Activated T-cell treated with anti-CD3 and anti-CD28 coated beads, Interleukin-2, amount 50 U/mL, for 4 hours (primary cell): ENCODE data around the gene HELZ. TPM values are rescaled to one million over a fixed set of nuclear protein-coding genes. Genes with fewer than 3 reads are reported as not detected.
"Not testable (repeated sequence)": the region's sequence is repeated elsewhere in the genome, so short reads cannot be mapped to it uniquely, and the experiment has no call there.

Experiments
- ATAC-seq, 2 donors: fragments of 200-7000 bp; cut with Tn5 transposase; one replicate each; pipeline ENCODE4 v1.10.0; 2021
- DNase-seq: peaks from one replicate; pipeline ENCODE4 v3.0.0-alpha.2; 2020
- H3K27me3 Mint-ChIP-seq: one replicate; pipeline ENCODE4 v1.8.0; 2021; ENCODE audit warnings: low read depth, mixed read lengths
- H3K36me3 Mint-ChIP-seq: one replicate; pipeline ENCODE4 v1.8.0; 2022; ENCODE audit warnings: mixed read lengths; ENCODE audit not compliant: insufficient read depth
- H3K4me1 Mint-ChIP-seq: one replicate; pipeline ENCODE4 v1.8.0; 2021; ENCODE audit warnings: low read depth, mixed read lengths
- H3K4me3 Mint-ChIP-seq: one replicate; pipeline ENCODE4 v1.8.0; 2021; ENCODE audit warnings: mild to moderate bottlenecking, moderate library complexity, mixed read lengths
- H3K9me3 Mint-ChIP-seq: one replicate; pipeline ENCODE4 v1.8.0; 2021; ENCODE audit warnings: mixed read lengths
- total RNA-seq, 3 donors: library from RNA; stranded (reverse); gene quantifications; one replicate each; pipeline ENCODE4 v1.2.1, GENCODE V29; 2021

HELZ gene, protein sequence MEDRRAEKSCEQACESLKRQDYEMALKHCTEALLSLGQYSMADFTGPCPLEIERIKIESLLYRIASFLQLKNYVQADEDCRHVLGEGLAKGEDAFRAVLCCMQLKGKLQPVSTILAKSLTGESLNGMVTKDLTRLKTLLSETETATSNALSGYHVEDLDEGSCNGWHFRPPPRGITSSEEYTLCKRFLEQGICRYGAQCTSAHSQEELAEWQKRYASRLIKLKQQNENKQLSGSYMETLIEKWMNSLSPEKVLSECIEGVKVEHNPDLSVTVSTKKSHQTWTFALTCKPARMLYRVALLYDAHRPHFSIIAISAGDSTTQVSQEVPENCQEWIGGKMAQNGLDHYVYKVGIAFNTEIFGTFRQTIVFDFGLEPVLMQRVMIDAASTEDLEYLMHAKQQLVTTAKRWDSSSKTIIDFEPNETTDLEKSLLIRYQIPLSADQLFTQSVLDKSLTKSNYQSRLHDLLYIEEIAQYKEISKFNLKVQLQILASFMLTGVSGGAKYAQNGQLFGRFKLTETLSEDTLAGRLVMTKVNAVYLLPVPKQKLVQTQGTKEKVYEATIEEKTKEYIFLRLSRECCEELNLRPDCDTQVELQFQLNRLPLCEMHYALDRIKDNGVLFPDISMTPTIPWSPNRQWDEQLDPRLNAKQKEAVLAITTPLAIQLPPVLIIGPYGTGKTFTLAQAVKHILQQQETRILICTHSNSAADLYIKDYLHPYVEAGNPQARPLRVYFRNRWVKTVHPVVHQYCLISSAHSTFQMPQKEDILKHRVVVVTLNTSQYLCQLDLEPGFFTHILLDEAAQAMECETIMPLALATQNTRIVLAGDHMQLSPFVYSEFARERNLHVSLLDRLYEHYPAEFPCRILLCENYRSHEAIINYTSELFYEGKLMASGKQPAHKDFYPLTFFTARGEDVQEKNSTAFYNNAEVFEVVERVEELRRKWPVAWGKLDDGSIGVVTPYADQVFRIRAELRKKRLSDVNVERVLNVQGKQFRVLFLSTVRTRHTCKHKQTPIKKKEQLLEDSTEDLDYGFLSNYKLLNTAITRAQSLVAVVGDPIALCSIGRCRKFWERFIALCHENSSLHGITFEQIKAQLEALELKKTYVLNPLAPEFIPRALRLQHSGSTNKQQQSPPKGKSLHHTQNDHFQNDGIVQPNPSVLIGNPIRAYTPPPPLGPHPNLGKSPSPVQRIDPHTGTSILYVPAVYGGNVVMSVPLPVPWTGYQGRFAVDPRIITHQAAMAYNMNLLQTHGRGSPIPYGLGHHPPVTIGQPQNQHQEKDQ (N-terminal part only)
- total RNA-seq, result 10 to 100 TPM; 41.1 to 47.2 (median 46.6) TPM

DNA sequence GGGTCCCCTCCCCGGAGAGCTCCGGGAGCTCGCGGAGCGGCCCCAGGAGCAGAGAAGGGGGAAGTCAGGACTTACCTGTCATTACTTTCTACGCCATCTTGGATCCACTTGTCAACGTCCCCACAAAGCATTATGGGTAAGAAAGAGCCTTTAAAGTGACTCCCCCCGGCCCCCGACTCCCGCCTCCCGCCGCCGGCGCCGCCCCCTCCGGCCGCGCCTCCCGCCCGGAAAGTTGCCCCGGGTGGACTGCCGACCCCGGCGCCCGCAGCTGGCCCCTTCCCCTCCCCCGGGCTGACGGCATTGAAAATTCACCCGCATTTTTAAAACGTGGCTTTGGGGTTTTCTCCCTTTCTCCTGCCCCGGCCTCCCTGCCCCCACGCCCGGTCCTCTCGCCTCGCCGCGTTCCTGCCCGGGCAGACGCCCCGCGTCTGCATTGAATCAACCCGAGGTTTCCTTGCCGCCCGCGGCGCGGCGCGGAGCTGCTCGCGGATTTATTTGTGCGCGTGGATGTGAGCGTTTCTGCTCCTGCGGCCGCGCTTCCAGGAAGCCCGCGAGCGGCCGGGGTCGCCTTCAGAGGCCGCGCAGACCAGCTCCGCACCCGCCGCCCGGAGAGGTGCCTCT is at the start of gene HELZ:
TSS of gene HELZ (minus strand) at position 124 of the 621 bp plus-strand sequence. CDS start 26,392 bp downstream, outside the sequence.
- ATAC-seq (peak; percentile 82 to 86), DNase-seq (peak; percentile 57)
- Mint-ChIP-seq H3K36me3 (peaks cover 9% of the 10 kb centered on the region), H3K9me3 (no peaks in the 10 kb centered on the region), H3K4me1 (peaks cover 50% of the 10 kb centered on the region), H3K4me3 (peak within 1 kb of the TSS; percentile 91), H3K27me3 (no peaks in the 10 kb centered on the region)

GRCh38 chr17:67293251-67294203 is 48.5 kb upstream of the HELZ start:
- H3K4me1 Mint-ChIP-seq, result no peaks in the 10 kb centered on the region

GRCh38 chr17:67290711-67291291 is 45.8 kb upstream of the HELZ start:
- Mint-ChIP-seq H3K9me3 (no peaks in the 10 kb centered on the region), H3K27me3 (no peaks in the 10 kb centered on the region), H3K4me3 (no peak overlapping the region), H3K4me1 (no peaks in the 10 kb centered on the region), H3K36me3 (no peaks in the 10 kb centered on the region)
- ATAC-seq (no peak), DNase-seq (no peak)

More at GRCh38 chr17:67293251-67294203, 48.5 kb upstream of the HELZ start:
- H3K9me3 Mint-ChIP-seq, result no peaks in the 10 kb centered on the region
- H3K4me3 Mint-ChIP-seq, result peak overlapping the region; percentile 19
- ATAC-seq (peak; percentile 95 to 97), DNase-seq (peak; percentile 61)
- no peaks in the 10 kb centered on the region for H3K27me3 Mint-ChIP-seq
- no peaks in the 10 kb centered on the region for H3K36me3 Mint-ChIP-seq

DNA sequence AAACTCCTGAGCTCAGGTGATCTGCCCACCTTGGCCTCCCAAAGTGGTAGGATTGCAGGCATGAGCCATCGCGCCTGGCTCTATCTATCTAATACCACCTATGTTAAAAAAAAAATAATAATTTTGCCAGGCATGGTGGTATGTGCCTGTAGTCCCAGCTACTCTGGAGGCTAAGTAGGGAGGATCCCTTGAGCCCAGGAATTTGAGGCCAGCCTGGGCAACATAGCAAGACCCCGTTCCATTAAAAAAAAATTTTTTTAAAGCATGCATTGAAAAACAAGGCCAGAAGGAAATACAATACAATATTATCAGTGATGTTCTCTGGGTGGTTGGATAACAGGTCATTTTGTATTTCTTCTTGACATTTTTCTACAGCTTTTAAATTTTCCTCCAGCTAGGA is 45.2 kb upstream of the HELZ start:
- Mint-ChIP-seq H3K27me3 (no peaks in the 10 kb centered on the region), H3K9me3 (no peaks in the 10 kb centered on the region), H3K4me3 (no peak overlapping the region), H3K36me3 (no peaks in the 10 kb centered on the region), H3K4me1 (no peaks in the 10 kb centered on the region)
- no peak for ATAC-seq
- no peak for DNase-seq

DNA sequence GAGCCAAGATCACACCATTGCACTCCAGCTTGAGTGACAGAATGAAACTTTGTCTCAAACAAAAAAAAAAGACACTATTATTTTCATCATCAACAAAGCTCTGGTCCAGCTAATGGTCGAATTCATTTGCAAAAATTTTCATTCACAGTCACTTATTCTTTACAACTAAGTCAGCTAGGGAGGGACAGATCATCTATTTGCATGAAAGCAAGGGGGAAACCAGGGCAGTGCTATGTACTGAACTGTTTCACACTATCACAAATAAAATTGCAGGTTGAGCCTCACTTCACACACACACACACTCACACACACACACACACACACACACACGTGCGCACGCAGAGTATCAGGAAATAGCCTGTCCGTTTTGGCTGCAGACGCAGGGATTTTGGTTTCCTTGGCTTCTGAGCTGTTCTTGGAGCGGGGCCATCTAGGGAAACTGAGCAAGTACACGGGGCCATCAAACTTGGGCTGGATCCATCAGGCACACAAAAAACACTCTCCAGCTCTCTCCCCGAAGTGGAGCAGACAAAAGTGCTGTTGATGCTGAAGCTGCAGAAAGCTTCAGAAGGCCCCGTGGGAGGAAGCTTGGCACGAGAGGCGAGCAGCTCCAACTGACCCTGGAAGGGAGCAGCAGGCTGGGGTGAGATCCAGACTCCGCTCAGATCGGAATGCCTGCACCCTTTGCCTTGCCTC is 44.3 kb upstream of the HELZ start:
- Mint-ChIP-seq H3K4me3 (no peak overlapping the region), H3K36me3 (no peaks in the 10 kb centered on the region), H3K9me3 (no peaks in the 10 kb centered on the region), H3K27me3 (no peaks in the 10 kb centered on the region), H3K4me1 (no peaks in the 10 kb centered on the region)
- ATAC-seq (no peak), DNase-seq (no peak)

- not testable (repeated sequence) for H3K4me1 Mint-ChIP-seq, H3K27me3 Mint-ChIP-seq, DNase-seq, H3K9me3 Mint-ChIP-seq, H3K36me3 Mint-ChIP-seq, ATAC-seq, H3K4me3 Mint-ChIP-seq
Measured at GRCh38 chr17:67286826-67287225, 41.8 kb upstream of the HELZ start.

DNA sequence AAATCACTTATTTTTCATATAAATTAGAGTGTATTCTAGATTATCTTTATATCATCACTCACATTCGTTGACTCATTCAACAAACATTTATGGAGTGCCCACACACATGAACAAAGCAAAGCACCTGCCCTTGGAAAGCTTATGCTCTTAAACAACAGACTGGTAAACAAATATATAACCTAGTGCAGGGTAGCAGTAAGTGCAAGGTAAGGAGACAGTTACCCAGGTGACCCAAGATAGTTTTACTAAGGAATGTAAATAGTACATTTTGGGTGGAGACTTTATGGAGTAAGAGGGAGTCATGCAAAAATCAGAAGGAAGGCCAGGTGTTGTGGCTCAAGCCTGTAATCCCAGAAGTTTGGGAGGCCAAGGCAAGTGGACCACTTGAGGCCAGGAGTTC is 40.4 kb upstream of the HELZ start:
- Mint-ChIP-seq H3K36me3 (no peaks in the 10 kb centered on the region), H3K27me3 (no peaks in the 10 kb centered on the region), H3K4me1 (no peaks in the 10 kb centered on the region), H3K9me3 (no peaks in the 10 kb centered on the region), H3K4me3 (no peak overlapping the region)
- ATAC-seq, result no peak
- no peak for DNase-seq

DNA sequence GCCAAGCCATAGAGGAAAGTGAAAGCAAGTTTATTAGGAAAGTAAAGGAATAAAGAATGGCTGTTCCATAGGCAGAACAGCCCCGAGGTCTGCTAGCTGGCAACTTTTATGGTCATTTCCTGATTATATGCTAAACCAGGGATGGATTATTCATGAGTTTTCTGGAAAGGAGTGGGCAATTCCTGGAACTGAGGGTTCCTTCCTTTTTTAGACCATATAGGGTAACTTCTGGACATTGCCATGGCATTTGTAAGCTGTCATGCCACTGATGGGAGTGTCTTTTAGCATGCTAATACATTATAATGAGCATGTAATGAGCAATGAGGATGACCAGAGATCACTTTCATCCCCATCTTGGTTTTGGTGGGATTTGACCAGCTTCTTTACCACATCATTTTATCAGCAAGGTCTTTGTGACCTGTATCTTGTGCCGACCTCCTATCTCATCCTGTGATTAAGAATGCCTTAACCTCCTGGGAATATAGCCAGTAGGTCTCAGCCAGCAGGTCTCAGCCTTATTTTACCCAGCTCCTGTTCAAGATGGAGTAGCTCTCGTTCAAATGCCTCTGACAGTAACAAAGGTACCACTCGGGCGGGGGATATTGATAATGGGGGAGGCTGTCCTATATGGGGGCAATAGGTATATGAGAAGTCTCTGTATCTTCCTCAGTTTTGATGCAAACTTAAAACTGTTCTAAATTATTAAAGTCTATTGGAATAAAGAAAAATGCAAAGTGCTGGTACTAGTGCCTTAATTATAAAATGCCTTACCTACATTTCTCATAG is 38.9 kb upstream of the HELZ start:
- no peaks in the 10 kb centered on the region for H3K36me3 Mint-ChIP-seq
- H3K27me3 Mint-ChIP-seq, result no peaks in the 10 kb centered on the region
- no peaks in the 10 kb centered on the region for H3K4me1 Mint-ChIP-seq
- H3K4me3 Mint-ChIP-seq, result no peak overlapping the region
- DNase-seq (no peak), ATAC-seq (no peak)
- no peaks in the 10 kb centered on the region for H3K9me3 Mint-ChIP-seq

- no peaks in the 10 kb centered on the region for H3K27me3 Mint-ChIP-seq
Measured at GRCh38 chr17:67281743-67282142, 36.7 kb upstream of the HELZ start.

DNA sequence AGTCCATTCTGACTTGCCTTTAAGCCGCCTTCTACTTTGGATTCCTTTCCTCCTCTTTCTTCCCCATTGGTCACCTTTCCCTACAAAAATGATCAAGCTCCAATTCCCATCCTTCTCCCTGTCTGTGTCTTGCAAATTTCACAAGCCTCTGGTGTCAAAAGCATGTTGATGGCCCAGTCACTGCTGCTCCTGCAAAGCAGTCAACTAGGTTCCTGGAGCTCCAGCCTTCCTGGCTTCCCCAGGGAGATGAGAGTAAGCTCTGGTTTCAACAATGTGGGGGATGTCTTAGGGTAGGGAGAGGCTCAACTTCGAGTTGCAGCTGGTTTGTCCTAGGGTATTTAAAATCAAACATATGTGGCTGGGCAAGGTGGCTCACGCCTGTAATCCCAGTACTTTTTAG is 36.1 kb upstream of the HELZ start:
- Mint-ChIP-seq H3K4me1 (no peaks in the 10 kb centered on the region), H3K4me3 (no peak overlapping the region), H3K36me3 (no peaks in the 10 kb centered on the region), H3K27me3 (no peaks in the 10 kb centered on the region), H3K9me3 (no peaks in the 10 kb centered on the region)
- no peak for ATAC-seq
- no peak for DNase-seq

More at GRCh38 chr17:67281743-67282142, 36.7 kb upstream of the HELZ start:
- no peaks in the 10 kb centered on the region for H3K36me3 Mint-ChIP-seq
- DNase-seq (no peak), ATAC-seq (no peak)
- no peak overlapping the region for H3K4me3 Mint-ChIP-seq
- H3K4me1 Mint-ChIP-seq, result no peaks in the 10 kb centered on the region
- H3K9me3 Mint-ChIP-seq, result no peaks in the 10 kb centered on the region

DNA sequence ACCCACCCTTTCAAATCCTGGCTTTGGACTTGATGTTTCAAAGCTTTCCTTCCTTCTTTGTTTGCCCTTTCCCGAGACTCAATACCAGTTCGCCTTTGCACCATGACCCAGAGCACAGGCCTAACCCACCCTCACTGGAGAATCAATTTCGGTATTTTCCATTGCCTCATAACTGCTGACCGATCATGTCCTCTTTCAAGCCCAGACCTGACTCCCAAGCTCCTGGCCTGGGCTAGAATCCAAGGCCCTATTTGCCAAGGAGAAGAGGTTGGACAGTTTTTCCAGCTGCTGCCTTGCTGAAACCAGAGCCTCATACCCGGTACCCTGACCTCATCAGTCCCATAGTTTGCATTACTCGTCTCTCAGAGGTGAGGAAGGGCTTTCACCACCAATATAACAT is 35.3 kb upstream of the HELZ start:
- H3K4me3 Mint-ChIP-seq, result no peak overlapping the region
- ATAC-seq, result no peak
- no peaks in the 10 kb centered on the region for H3K36me3 Mint-ChIP-seq
- no peaks in the 10 kb centered on the region for H3K9me3 Mint-ChIP-seq
- H3K4me1 Mint-ChIP-seq, result no peaks in the 10 kb centered on the region
- no peak for DNase-seq
- H3K27me3 Mint-ChIP-seq, result no peaks in the 10 kb centered on the region

DNA sequence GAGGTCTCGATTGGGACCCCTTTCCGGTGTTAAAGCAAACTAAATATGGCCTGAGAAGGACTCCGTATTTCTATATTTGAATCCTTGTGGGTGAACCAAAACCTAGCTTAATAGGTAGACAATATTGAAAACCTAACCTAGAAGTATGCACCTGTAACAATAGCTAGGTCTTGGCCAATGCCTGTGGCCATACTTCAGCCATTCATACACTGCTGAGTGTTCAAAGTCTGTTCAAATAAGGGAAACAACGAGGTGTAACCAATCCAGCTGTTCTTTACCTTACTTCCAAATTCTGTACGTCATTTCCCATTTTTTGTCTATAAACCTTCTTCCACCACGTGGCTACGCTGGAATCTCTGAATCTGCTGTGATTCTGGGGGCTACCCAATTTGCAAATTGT is 34.1 kb upstream of the HELZ start:
- no peak for DNase-seq
- Mint-ChIP-seq H3K4me3 (no peak overlapping the region), H3K4me1 (no peaks in the 10 kb centered on the region), H3K9me3 (no peaks in the 10 kb centered on the region), H3K27me3 (no peaks in the 10 kb centered on the region), H3K36me3 (no peaks in the 10 kb centered on the region)
- no peak for ATAC-seq
